Measurements from ENCODE around the gene GATAD2B. TPM values are rescaled to one million over a fixed set of nuclear protein-coding genes. Genes with fewer than 3 reads are reported as not detected.
"Not testable (repeated sequence)": the region's sequence is repeated elsewhere in the genome, so short reads cannot be mapped to it uniquely, and the experiment has no call there.

Gene GATAD2B
- total RNA-seq, 2 donors from 2014 or later = 33.5 to 43.5 TPM

GRCh38 chr1:153934746-153935145 is 12.0 kb upstream of the GATAD2B start:
- intact Hi-C loops (cut with DNase I) = no loop called here
- no peak for DNase-seq (ENCODE audit: low spot score)

GRCh38 chr1:153933955-153934354 is 11.2 kb upstream of the GATAD2B start:
- intact Hi-C loops (cut with DNase I) = no loop called here
- DNase-seq (ENCODE audit: low spot score) = no peak

GRCh38 chr1:153933430-153933829 is 10.7 kb upstream of the GATAD2B start:
- no peak for DNase-seq (ENCODE audit: low spot score)
- intact Hi-C loops (cut with DNase I) = no loop called here

- peak; percentile 42 for DNase-seq (ENCODE audit: low spot score)
- intact Hi-C loops (cut with DNase I) = no loop called here
These were observed 9.7 kb upstream of the GATAD2B start for GRCh38 chr1:153932156-153933131.

- DNase-seq (ENCODE audit: low spot score) = no peak
- intact Hi-C loops (cut with DNase I) = no loop called here
These were observed 7.5 kb upstream of the GATAD2B start for GRCh38 chr1:153929981-153930948.

- intact Hi-C loops (cut with DNase I) = no loop called here
- DNase-seq (ENCODE audit: low spot score) = no peak
These were observed 6.7 kb upstream of the GATAD2B start for GRCh38 chr1:153929426-153929825.

GRCh38 chr1:153928791-153929341 is 6.1 kb upstream of the GATAD2B start:
- intact Hi-C loops (cut with DNase I) = no loop called here
- no peak for DNase-seq (ENCODE audit: low spot score)

- intact Hi-C loops (cut with DNase I) = no loop called here
- no peak for DNase-seq (ENCODE audit: low spot score)
These were observed 5.5 kb upstream of the GATAD2B start for GRCh38 chr1:153928245-153928644.

GRCh38 chr1:153926405-153926804 is 3.6 kb upstream of the GATAD2B start:
- DNase-seq (ENCODE audit: low spot score) = no peak
- intact Hi-C loops (cut with DNase I) = no loop called here

GRCh38 chr1:153922076-153922971 is 448 bp downstream of the GATAD2B start:
- no peak for DNase-seq (ENCODE audit: low spot score)
- intact Hi-C loops (cut with DNase I) = loop anchor here in 1 of 2 donors (5.0 kb wide), 1 partner anchor 35 kb away; no protein-coding TSS in a partner anchor

- no peak for DNase-seq (ENCODE audit: low spot score)
- intact Hi-C loops (cut with DNase I) = loop anchor here in 1 of 2 donors (5.0 kb wide), 1 partner anchor 34 kb away; no protein-coding TSS in a partner anchor
These were observed 1.0 kb downstream of the GATAD2B start for GRCh38 chr1:153921803-153922075.

- intact Hi-C loops (cut with DNase I) = loop anchor here in 1 of 2 donors (5.0 kb wide), 1 partner anchor 34 kb away; no protein-coding TSS in a partner anchor
- DNase-seq (ENCODE audit: low spot score) = no peak
These were observed 1.5 kb downstream of the GATAD2B start for GRCh38 chr1:153921080-153921802.

GRCh38 chr1:153919876-153920852 is 2.6 kb downstream of the GATAD2B start:
- no peak for DNase-seq (ENCODE audit: low spot score)
- intact Hi-C loops (cut with DNase I) = loop anchor here in 1 of 2 donors (5.0 kb wide), 1 partner anchor 33 kb away; no protein-coding TSS in a partner anchor

GRCh38 chr1:153916297-153916696 is 6.5 kb downstream of the GATAD2B start:
- intact Hi-C loops (cut with DNase I) = no loop called here

GRCh38 chr1:153912349-153912748 is 10.4 kb downstream of the GATAD2B start:
- DNase-seq (ENCODE audit: low spot score) = no peak
- intact Hi-C loops (cut with DNase I) = no loop called here

More at GRCh38 chr1:153916297-153916696, 6.5 kb downstream of the GATAD2B start:
- no peak for DNase-seq (ENCODE audit: low spot score)

- intact Hi-C loops (cut with DNase I); DNase-seq (ENCODE audit: low spot score): not testable (repeated sequence)
These were observed 12.2 kb downstream of the GATAD2B start for GRCh38 chr1:153910560-153910959.

GRCh38 chr1:153908071-153908470 is 14.7 kb downstream of the GATAD2B start:
- intact Hi-C loops (cut with DNase I) = no loop called here
- no peak for DNase-seq (ENCODE audit: low spot score)
